Natural killer cell (primary cell): Measurements from ENCODE around the gene BCL2L12. TPM values are rescaled to one million over a fixed set of nuclear protein-coding genes. Genes with fewer than 3 reads are reported as not detected.
A peak's percentile ranks its signal among the peaks of the same experiment; 100 is the strongest.

Source experiments
- ATAC-seq, 3 donors: fragments of 150-1000 bp in 2 of 3; fragments of 200-7000 bp in 1 of 3; cut with Tn5 transposase; 1 replicate in 1 of 3; 2 replicates in 2 of 3; pipeline ENCODE4 v1.10.0; 2021; ENCODE audit warnings: mild to moderate bottlenecking in 2 of 3, moderate library complexity in 2 of 3
- DNase-seq, 2 donors: peaks; one replicate each; pipeline versions ENCODE4 v3.0.0 to v3.0.0-alpha.2; 2013 to 2021; ENCODE audit warnings: mixed read lengths in 1 of 2
- H3K27ac ChIP-seq: one replicate; pipeline ENCODE4 v1.5.1; 2013; ENCODE audit warnings: mild to moderate bottlenecking, low read length
- H3K27me3 ChIP-seq: one replicate; pipeline ENCODE4 v1.6.1; 2013; ENCODE audit warnings: low read length; ENCODE audit not compliant: control insufficient read depth, insufficient read depth
- H3K36me3 ChIP-seq: one replicate; pipeline ENCODE4 v1.6.1; 2013; ENCODE audit warnings: low read length; ENCODE audit not compliant: control insufficient read depth, insufficient read depth
- H3K4me1 ChIP-seq: one replicate; pipeline ENCODE4 v1.6.1; 2013; ENCODE audit warnings: low read length; ENCODE audit not compliant: control insufficient read depth, insufficient read depth
- H3K4me3 ChIP-seq: one replicate; pipeline ENCODE4 v1.5.1; 2013; ENCODE audit warnings: low read length
- H3K9me3 ChIP-seq: one replicate; pipeline ENCODE4 v1.6.1; 2013; ENCODE audit warnings: low read length; ENCODE audit not compliant: control insufficient read depth, insufficient read depth
- H3K27ac Mint-ChIP-seq, 2 donors: one replicate each; pipeline ENCODE4 v1.8.0; 2022; ENCODE audit warnings: mild to moderate bottlenecking in 2 of 2, mixed read lengths in 2 of 2, moderate library complexity in 1 of 2
- H3K27me3 Mint-ChIP-seq, 2 donors: one replicate each; pipeline ENCODE4 v1.8.0; 2022; ENCODE audit warnings: low read depth in 2 of 2, mixed read lengths in 2 of 2
- H3K36me3 Mint-ChIP-seq: one replicate; pipeline ENCODE4 v1.8.0; 2022; ENCODE audit warnings: mixed read lengths
- H3K4me1 Mint-ChIP-seq, 2 donors: one replicate each; pipeline ENCODE4 v1.8.0; 2022; ENCODE audit warnings: mixed read lengths in 2 of 2
- H3K4me3 Mint-ChIP-seq: one replicate; pipeline ENCODE4 v1.8.0; 2022; ENCODE audit warnings: mild to moderate bottlenecking, moderate library complexity, mixed read lengths
- H3K9me3 Mint-ChIP-seq, 2 donors: one replicate each; pipeline ENCODE4 v1.8.0; 2022; ENCODE audit warnings: mixed read lengths in 2 of 2
- WGBS: methylation state at CpG from one replicate; pipeline ENCODE4 v1.1.7; 2013; ENCODE audit warnings: missing lambda C conversion rate; ENCODE audit not compliant: insufficient coverage; 5-methylcytosine and 5-hydroxymethylcytosine counted together
- intact Hi-C: fragments of 100-400 bp; cut with micrococcal nuclease; formaldehyde crosslinking; loops from one replicate; pipeline ENCODE4 v1.14.2; 2022
- total RNA-seq, 4 donors: library from RNA; stranded (reverse); fragments of 120-200 nt in 1 of 4; gene quantifications; one replicate each; pipeline versions ENCODE4 v1.2.3 to v1.2.4, GENCODE V29; 2013 to 2022
- TF ChIP-seq, protein P1 (sequence below): fragments of 200-600 bp; IDR thresholded peaks from one replicate; pipeline ENCODE4 v1.8.0; 2022; ENCODE audit warnings: antibody characterized with exemption

Gene BCL2L12
- total RNA-seq, 3 donors from 2014 or later (not counting 1 experiment from before 2014, with no cell fraction given), result 15.6 to 34.6 (median 22.3) TPM

DNA sequence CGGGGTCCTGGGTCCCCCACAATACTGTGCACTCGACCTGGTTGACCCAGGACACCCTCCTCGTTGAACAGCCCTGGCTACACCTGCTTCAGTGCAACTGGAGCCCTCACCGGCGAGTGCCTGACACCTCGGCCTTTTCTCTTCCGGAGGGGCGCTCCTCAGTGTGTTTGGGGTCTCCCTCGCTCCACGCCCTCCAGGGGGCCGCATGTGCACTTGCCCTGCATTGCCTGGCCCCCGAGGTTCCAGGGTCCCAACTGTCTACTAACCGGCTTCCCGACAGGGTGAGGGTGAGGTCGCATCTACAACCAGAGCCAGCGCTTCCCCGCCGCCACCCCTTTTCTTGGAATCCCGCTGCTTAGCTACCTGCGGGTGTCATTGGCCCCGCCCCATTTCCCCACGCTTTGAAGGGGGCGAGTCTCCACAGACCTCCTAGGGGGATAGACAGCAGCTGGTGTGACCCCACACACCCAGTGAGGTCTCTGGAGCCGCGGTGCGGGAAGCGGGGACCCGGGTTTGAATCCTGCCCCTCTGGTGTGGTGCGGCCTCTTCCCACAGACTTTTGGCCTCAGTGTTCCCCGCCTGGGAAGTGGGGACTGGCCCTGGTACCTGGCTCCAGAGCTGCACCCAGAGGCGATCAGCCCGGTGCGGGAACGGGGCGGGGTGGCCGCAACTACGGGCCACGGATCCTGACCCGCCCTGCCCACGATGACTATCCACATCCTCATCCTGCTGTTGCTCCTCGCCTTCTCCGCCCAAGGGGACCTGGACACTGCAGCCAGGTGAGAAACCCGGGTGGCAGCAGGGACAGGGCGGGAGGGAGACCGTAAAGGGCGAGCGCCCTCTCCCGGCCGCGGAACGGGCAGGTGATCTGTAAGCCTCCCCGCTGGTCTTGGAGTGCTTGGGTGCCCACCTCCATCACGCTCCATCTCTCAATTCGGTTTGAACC lies 23.7 kb downstream of the BCL2L12 start, which contains the start of gene ADM5:
Gene ADM5, plus strand, starts transcription at position 462 of the 946 bp plus-strand sequence. Its CDS starts 244 bp downstream, at position 706.
- peak within 1 kb of the TSS; percentile 27 for H3K4me3 ChIP-seq
- H3K9me3 ChIP-seq, result no peaks in the 10 kb centered on the region
- peaks cover 26% of the 10 kb centered on the region for H3K27me3 ChIP-seq
- Mint-ChIP-seq H3K27ac (peak within 1 kb of the TSS; percentile 51 to 79), H3K4me1 (peaks cover 15 to 38% of the 10 kb centered on the region in 2 donors), H3K9me3 (no peaks in the 10 kb centered on the region), H3K27me3 (peaks cover 17 to 23% of the 10 kb centered on the region in 2 donors), H3K36me3 (no peaks in the 10 kb centered on the region), H3K4me3 (peak within 1 kb of the TSS; percentile 95)
- peaks cover 27% of the 10 kb centered on the region for H3K4me1 ChIP-seq
- 51% methylated on average over 54 of the region's 54 CpGs for WGBS
- TF ChIP-seq, protein P1, sequence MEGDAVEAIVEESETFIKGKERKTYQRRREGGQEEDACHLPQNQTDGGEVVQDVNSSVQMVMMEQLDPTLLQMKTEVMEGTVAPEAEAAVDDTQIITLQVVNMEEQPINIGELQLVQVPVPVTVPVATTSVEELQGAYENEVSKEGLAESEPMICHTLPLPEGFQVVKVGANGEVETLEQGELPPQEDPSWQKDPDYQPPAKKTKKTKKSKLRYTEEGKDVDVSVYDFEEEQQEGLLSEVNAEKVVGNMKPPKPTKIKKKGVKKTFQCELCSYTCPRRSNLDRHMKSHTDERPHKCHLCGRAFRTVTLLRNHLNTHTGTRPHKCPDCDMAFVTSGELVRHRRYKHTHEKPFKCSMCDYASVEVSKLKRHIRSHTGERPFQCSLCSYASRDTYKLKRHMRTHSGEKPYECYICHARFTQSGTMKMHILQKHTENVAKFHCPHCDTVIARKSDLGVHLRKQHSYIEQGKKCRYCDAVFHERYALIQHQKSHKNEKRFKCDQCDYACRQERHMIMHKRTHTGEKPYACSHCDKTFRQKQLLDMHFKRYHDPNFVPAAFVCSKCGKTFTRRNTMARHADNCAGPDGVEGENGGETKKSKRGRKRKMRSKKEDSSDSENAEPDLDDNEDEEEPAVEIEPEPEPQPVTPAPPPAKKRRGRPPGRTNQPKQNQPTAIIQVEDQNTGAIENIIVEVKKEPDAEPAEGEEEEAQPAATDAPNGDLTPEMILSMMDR, result peak; percentile 55
- no peak within 1 kb of the TSS for H3K27ac ChIP-seq
- intact Hi-C loops, result no loop called here
- H3K36me3 ChIP-seq, result peaks cover 22% of the 10 kb centered on the region
- DNase-seq, result peak in 1 of 2 donors; percentile 64
- ATAC-seq, result peak in 2 of 3 donors; percentile 51 to 63

DNA sequence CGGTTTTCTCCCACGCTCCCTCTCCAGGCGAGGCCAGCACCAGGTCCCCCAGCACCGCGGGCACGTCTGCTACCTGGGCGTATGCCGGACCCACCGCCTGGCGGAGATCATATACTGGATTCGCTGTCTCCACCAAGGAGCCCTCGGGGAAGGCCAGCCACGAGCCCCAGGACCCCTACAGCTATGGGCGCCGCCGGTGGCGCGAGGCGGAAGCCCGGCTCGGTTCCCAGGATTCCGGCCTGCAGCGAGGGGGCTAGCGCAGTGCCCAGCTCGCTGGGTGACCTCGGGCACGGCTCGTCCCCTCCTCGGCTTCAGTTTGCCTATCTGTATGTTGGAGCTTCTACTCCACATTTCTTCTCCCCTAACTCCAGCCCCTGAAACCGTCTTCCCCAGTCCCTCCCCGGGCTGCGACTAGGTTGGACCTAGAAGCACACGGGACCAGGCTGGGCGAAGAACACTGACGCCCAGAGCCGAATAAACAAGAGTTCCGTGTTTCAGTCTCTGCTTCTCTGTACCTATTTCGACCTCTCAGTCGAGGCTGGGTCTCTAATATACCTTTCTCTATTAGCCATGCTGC lies 24.4 kb downstream of the BCL2L12 start:
- H3K27ac Mint-ChIP-seq, result peak overlapping the region; percentile 51 to 79
- Histone ChIP-seq H3K4me1 (peaks cover 27% of the 10 kb centered on the region), H3K4me3 (peak overlapping the region; percentile 27), H3K9me3 (no peaks in the 10 kb centered on the region), H3K27me3 (peaks cover 26% of the 10 kb centered on the region), H3K36me3 (peaks cover 15% of the 10 kb centered on the region), H3K27ac (no peak overlapping the region)
- WGBS, result 28% methylated on average over 39 of the region's 39 CpGs
- no peaks in the 10 kb centered on the region for H3K36me3 Mint-ChIP-seq
- intact Hi-C loops, result no loop called here
- DNase-seq, result peak in 1 of 2 donors; percentile 37
- H3K9me3 Mint-ChIP-seq, result no peaks in the 10 kb centered on the region
- H3K27me3 Mint-ChIP-seq, result peaks cover 17 to 27% of the 10 kb centered on the region in 2 donors
- H3K4me1 Mint-ChIP-seq, result peaks cover 15 to 38% of the 10 kb centered on the region in 2 donors
- ATAC-seq, result peak in 2 of 3 donors; percentile 9 to 27
- TF ChIP-seq, protein P1, result no peak
- peak overlapping the region; percentile 95 for H3K4me3 Mint-ChIP-seq

DNA sequence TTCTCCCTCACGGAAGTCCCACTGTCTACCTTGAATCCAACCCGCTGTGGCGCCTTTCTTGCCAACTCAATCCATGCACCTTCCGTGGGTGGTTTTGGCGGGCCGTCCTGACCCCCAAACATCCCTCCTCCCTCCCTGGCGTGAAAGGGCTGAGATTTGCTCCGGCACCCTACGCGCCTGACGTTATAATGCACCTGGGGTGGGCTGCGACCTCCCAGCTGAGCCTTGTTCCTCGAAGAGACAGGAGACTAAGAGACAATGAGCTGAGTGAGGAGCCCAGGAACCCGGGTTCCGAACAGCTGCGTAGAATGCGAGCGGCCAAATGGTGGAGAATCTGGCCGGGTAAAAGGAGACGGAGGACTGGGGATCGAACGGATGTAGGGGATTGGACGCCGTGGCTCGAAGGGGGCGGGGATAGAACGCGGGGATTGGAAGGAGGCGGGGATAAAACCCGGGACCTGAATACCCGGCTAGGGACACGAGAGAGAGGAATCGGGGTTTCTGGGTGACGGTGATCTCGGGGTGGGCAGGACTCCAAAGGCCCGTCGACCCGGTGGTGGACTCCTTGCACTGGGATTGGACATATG lies 25.0 kb downstream of the BCL2L12 start, which contains the start of gene CPT1C:
Gene CPT1C, plus strand, starts transcription at position 461 of the 587 bp plus-strand sequence. CDS start 1,137 bp downstream, outside the sequence.
- peaks cover 9% of the 10 kb centered on the region for H3K36me3 ChIP-seq
- peaks cover 26% of the 10 kb centered on the region for H3K27me3 ChIP-seq
- Mint-ChIP-seq H3K4me1 (peaks cover 15 to 34% of the 10 kb centered on the region in 2 donors), H3K27me3 (peaks cover 17 to 27% of the 10 kb centered on the region in 2 donors), H3K27ac (peak within 1 kb of the TSS; percentile 51 to 79), H3K4me3 (peak within 1 kb of the TSS; percentile 95), H3K36me3 (no peaks in the 10 kb centered on the region), H3K9me3 (no peaks in the 10 kb centered on the region)
- H3K27ac ChIP-seq, result no peak within 1 kb of the TSS
- TF ChIP-seq, protein P1, result no peak
- H3K9me3 ChIP-seq, result no peaks in the 10 kb centered on the region
- peak in 1 of 2 donors; percentile 70 for DNase-seq
- ATAC-seq, result peak; percentile 31 to 71 (median 63)
- H3K4me3 ChIP-seq, result peak within 1 kb of the TSS; percentile 27
- H3K4me1 ChIP-seq, result peaks cover 27% of the 10 kb centered on the region
- intact Hi-C loops, result no loop called here
- WGBS, result 6% methylated on average over 38 of the region's 38 CpGs
